GM19324 (cell line): ENCODE measurements around the gene DSTN.

ENCODE experiments used
- ATAC-seq: cut with Tn5 transposase; IDR thresholded peaks from one replicate; pipeline ENCODE4 v1.9.1; 2021; ENCODE audit warnings: mild to moderate bottlenecking, moderate library complexity; ENCODE audit not compliant: unreplicated experiment, low FRiP score

DSTN gene

GRCh38 chr20:17573463-17573862 lies 3.6 kb downstream of the DSTN start:
- no peak for ATAC-seq

- ATAC-seq = no peak
Observed at GRCh38 chr20:17576215-17576614, 6.3 kb downstream of the DSTN start.

- ATAC-seq = no peak
Observed at GRCh38 chr20:17579369-17580039, 9.6 kb downstream of the DSTN start.

- no peak for ATAC-seq
Observed at GRCh38 chr20:17580895-17581294, 11.0 kb downstream of the DSTN start.

- ATAC-seq = no peak
Observed at GRCh38 chr20:17583126-17583525, 13.3 kb downstream of the DSTN start.

- no peak for ATAC-seq
Observed at GRCh38 chr20:17584689-17585088, 14.8 kb downstream of the DSTN start.

- ATAC-seq = no peak
Observed at GRCh38 chr20:17586250-17586649, 16.4 kb downstream of the DSTN start.

GRCh38 chr20:17587148-17587547 lies 17.3 kb downstream of the DSTN start:
- no peak for ATAC-seq

- ATAC-seq = no peak
Observed at GRCh38 chr20:17587824-17588223, 17.9 kb downstream of the DSTN start.

- ATAC-seq = no peak
Observed at GRCh38 chr20:17589161-17589834, 19.4 kb downstream of the DSTN start.

GRCh38 chr20:17590245-17590644 lies 20.4 kb downstream of the DSTN start:
- ATAC-seq = no peak

GRCh38 chr20:17593902-17594301 lies 24.0 kb downstream of the DSTN start:
- no peak for ATAC-seq

- no peak for ATAC-seq
Observed at GRCh38 chr20:17594443-17594842, 24.6 kb downstream of the DSTN start.

- ATAC-seq = no peak
Observed at GRCh38 chr20:17595856-17596255, 26.0 kb downstream of the DSTN start.

- ATAC-seq = no peak
Observed at GRCh38 chr20:17598013-17598550, 28.2 kb downstream of the DSTN start.

- ATAC-seq = no peak
Observed at GRCh38 chr20:17601957-17602356, 32.1 kb downstream of the DSTN start.

GRCh38 chr20:17602493-17602892 lies 32.6 kb downstream of the DSTN start:
- no peak for ATAC-seq

GRCh38 chr20:17605131-17605660 lies 35.3 kb downstream of the DSTN start:
- no peak for ATAC-seq

GRCh38 chr20:17606001-17606400 lies 36.1 kb downstream of the DSTN start:
- ATAC-seq = no peak

- no peak for ATAC-seq
Observed at GRCh38 chr20:17608701-17609497, 39.0 kb downstream of the DSTN start.

- ATAC-seq = no peak
Observed at GRCh38 chr20:17609811-17610377, 40.0 kb downstream of the DSTN start.
